Esophagus squamous epithelium (tissue), 4 donors: Measurements from ENCODE around the gene USP35.

Source experiments
- POLR2A ChIP-seq, 4 donors: fragments of 450-650 bp; IDR thresholded peaks; one replicate each; pipeline ENCODE4 v1.6.1; 2017; ENCODE audit warnings: antibody characterized with exemption in 4 of 4, mild to moderate bottlenecking in 4 of 4, moderate library complexity in 3 of 4
- TF ChIP-seq, protein P1 (sequence below), 6 experiments: fragments of 450-650 bp in 4 of 6; fragments of 200-600 bp in 2 of 6; sonication (generic) in 2 of 6; IDR thresholded peaks; one replicate each; pipeline ENCODE4 v1.5.1; 2016 to 2019; ENCODE audit warnings: antibody characterized with exemption in 6 of 6, mild to moderate bottlenecking in 4 of 6, moderate library complexity in 4 of 6

DNA sequence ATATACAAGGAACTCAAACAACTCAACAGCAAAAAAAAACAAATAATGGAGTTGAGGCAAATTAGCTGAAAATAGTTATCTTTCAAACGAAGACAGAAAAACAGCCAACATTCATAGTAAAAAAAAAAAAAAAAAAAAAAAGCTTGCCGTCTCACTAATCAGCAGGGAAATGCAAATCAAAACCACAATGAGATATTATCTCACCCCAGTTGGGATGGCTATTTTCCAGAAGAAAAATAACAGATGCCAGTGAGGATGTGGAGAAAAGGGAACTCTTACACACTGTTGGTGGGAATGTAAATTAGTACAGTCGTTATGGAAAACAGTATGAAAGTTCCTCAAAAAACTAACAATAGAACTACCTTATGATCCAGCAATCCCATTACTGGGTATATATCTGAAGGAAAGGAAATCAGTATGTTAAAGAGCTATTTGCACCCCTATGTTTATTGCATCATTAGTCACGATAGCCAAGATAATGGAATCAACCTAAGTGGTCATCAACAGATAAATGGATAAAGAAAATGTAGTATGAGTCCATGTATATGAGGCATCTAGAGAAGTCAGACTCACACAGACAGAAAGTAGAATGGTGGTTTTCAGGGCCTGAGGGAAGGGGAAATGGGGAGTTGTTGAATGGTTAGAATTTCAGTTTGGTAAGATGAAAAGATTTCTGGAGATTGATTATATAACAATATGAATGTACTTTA lies 56.0 kb downstream of the USP35 start:
- TF ChIP-seq, protein P1, sequence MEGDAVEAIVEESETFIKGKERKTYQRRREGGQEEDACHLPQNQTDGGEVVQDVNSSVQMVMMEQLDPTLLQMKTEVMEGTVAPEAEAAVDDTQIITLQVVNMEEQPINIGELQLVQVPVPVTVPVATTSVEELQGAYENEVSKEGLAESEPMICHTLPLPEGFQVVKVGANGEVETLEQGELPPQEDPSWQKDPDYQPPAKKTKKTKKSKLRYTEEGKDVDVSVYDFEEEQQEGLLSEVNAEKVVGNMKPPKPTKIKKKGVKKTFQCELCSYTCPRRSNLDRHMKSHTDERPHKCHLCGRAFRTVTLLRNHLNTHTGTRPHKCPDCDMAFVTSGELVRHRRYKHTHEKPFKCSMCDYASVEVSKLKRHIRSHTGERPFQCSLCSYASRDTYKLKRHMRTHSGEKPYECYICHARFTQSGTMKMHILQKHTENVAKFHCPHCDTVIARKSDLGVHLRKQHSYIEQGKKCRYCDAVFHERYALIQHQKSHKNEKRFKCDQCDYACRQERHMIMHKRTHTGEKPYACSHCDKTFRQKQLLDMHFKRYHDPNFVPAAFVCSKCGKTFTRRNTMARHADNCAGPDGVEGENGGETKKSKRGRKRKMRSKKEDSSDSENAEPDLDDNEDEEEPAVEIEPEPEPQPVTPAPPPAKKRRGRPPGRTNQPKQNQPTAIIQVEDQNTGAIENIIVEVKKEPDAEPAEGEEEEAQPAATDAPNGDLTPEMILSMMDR (IDR thresholded peaks at IDR 0.05): no peak
- TF ChIP-seq POLR2A (IDR thresholded peaks at IDR 0.05): no peak
